CD1c-positive myeloid dendritic cell (primary cell): ENCODE measurements around the gene PRRC2A.
"Not testable (repeated sequence)": the region's sequence is repeated elsewhere in the genome, so short reads cannot be mapped to it uniquely, and the experiment has no call there.

Experiments
- DNase-seq: peaks from one replicate; pipeline ENCODE4 v3.0.0-alpha.2; 2016; ENCODE audit errors: extremely low spot score

Gene PRRC2A

DNA sequence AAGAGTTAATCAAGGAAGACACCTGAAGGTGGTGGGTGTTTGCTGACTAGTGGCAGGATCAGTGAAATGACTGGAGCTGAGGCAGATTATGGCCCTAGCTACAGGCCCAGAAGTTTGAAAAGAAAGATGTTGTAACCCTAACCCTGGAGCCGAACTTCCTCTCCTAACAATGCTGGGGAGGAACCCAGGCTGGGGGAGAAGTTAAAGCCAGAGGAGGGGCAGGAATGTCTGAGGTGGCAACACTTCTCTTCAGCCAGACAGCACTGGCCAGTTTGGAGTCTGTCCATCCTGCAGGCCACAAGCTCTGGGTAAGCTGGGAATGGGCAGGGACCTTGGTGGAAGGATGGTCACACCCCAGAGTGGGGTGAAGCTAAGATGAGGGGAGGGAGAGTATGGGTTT lies 34.5 kb upstream of the PRRC2A start, which contains the start of gene LST1:
TSS of gene LST1 (plus strand) at position 270 of the 400 bp plus-strand sequence. CDS start 1,023 bp downstream, outside the sequence.
- DNase-seq = peak; percentile 88

DNA sequence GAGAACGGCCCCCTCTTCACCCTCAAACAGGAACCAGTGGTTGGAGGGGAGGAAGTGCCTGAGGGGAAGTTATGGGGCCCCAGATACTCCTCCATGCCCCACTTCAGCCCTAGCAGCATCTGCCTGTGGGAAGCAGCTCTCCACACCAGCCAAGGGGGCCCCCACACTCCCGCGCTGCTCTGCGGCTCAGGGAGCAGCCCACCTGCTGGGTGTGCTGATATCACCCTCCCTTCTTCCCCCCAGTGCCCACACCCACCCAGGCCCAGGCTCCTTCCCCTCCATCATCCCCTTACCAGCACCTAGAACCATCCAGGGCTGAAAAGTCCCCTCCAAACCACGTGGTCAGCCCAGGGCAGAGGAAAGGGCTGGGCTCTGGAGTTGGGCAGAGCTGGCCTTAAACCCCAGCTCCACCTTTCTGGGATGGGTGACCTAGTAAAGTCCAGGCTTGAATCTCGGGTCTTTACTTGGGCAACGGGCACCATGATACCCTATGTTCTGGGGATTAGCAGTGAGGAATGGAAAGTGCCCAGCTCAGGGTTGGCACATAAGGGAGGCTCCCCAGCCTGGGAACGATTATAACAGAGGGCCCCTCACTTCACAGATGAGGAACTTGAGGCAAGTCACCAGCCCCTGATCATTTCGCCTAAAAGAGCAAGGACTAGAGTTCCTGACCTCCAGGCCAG lies 33.8 kb upstream of the PRRC2A start:
- DNase-seq = peak; percentile 81

DNA sequence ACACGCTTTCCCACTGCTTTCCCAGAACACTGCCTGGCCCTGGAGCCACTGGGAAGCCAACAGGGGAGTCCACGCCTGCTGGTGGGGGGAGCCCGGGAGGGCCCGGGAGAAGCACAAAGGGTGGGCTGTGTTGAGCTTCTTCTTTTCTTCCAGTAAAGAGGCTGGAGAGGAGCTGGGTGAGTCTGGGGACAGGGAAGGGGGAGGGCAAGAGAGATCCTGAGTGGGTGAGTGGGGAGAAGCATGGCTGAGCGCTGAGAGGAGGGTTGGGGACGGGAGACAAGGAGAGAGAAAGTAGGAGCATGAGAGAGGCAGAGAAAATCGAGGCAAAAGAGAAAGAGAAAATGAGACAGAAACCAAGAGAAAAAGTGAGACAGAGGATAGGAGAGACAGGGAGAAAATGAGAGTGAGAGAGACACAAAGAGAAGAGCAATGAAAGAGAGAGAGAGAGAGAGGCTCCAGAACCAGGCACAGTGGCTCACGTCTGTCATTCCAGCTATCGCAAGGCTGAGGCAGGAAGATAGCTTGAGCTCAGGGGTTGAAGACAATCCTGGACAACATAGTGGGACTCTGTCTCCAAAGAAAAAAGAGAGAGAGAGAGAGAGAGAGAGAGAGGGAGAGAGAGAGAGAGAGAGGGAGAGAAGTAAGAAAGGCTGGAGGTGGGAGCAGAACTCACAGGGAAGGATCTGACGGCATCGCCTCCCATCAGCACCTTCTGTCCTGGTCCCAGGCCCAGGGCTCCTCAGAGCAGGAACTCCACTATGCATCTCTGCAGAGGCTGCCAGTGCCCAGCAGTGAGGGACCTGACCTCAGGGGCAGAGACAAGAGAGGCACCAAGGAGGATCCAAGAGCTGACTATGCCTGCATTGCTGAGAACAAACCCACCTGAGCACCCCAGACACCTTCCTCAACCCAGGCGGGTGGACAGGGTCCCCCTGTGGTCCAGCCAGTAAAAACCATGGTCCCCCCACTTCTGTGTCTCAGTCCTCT lies 32.4 kb upstream of the PRRC2A start:
- peak; percentile 24 for DNase-seq

DNA sequence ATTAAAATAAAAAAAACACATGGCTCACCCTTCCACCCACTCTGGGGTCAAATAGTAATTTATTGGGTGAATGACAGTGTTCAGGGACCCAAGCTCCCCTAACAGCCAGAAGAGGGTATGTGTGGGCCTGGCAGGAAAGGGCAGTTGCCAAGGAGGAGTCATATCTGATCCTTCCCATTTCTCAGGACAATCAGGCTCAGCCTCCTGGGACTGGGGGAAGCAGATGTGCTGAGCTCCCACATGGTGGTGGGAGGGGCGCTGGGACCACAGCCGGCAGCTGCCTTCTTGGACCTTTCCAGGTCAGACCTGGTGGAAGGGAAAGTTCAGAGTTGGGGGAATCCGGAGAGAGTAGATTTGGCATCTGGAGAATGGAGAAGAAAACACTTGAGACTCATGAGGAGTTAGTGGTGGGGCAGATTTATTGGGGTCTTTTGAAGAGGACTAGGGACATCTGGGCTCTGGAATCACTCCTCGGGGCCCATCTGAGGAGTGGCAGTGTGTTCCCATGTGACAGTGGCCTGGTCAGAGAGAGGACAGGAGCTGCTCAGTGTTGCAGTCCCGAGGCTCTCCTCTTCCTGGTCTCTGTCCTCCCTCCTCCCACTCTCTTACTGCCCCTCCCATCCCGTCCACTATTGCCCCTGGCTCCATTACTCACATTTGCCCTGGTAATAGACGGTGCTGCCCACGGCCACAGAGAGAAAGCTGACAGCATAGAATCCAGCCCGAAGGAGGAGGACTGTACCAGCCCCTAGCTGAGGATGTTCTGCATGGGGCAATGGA lies 31.5 kb upstream of the PRRC2A start:
- peak; percentile 62 for DNase-seq

DNA sequence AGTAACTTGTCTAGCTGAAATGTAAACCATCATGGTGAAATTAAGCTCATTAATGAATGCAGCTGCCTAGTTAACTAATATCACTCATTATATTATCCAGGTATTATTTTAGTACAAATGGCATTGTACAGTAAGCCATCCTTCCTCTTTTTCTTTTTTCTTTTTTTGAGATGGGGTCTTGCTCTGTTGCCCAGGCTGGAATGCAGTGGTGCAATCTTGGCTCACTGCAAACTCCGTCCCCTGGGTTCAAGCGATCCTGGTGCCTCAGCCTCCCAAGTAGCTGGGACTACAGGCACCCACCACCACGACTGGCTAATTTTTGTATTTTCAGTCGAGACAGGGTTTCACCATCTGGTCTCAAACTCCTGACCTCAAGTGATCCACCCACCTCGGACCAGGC lies 29.8 kb upstream of the PRRC2A start:
- DNase-seq = not testable (repeated sequence)

DNA sequence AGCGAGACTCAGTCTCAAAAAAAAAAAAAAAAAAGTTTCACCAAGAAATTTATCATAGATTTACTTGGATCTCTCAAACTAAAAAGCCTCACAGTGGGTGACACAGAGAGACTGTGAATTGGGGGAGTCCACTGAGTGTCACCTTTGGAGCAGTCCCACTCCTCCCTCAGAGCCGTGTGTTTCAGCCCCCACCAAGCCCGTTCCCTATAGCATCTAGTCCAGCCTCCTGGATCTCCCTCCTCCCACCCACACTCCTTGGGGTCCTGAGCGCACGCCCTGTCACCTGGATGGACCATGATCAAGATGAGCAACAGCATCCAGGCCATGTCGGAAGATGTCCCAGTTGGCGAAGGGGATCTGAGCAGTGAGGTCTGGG lies 28.1 kb upstream of the PRRC2A start:
- no peak for DNase-seq

DNA sequence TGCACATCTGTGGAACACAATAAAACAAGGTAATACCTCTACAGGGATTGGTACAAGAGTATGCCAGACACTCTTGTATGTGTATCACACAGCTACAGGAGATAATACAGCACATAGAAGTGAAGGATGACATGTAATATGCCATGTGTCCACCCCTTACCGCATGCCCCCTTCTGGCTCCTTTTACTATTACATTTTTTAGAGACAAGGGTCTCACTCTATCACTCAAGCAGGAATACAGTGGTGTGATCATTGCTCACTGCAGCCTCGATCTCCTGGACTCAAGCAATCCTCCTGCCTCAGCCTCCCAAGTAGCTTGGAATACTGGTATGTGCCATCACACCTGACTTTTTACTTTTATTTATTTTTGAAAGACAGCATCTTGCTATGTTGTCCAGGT lies 23.5 kb upstream of the PRRC2A start:
- DNase-seq = peak; percentile 68

DNA sequence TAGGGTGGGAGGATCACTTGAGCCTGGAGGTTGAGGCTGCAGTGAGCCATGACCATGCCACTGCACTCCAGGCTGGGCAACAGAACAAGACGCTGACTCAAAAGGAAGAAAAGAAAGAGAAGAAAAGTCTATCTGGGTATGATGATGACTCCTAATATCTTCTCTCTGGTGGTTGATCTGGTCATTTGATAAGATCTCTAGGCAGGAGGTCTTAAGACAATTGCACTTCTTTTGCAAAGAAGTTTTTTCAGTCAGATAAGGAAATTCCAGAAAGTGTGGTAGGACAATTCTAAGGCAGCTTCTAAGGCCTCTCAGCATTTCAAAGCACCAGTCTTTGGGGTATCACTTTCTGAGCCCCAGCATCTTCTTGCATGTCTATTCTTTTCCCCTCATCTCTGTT lies 13.2 kb upstream of the PRRC2A start:
- DNase-seq = no peak

DNA sequence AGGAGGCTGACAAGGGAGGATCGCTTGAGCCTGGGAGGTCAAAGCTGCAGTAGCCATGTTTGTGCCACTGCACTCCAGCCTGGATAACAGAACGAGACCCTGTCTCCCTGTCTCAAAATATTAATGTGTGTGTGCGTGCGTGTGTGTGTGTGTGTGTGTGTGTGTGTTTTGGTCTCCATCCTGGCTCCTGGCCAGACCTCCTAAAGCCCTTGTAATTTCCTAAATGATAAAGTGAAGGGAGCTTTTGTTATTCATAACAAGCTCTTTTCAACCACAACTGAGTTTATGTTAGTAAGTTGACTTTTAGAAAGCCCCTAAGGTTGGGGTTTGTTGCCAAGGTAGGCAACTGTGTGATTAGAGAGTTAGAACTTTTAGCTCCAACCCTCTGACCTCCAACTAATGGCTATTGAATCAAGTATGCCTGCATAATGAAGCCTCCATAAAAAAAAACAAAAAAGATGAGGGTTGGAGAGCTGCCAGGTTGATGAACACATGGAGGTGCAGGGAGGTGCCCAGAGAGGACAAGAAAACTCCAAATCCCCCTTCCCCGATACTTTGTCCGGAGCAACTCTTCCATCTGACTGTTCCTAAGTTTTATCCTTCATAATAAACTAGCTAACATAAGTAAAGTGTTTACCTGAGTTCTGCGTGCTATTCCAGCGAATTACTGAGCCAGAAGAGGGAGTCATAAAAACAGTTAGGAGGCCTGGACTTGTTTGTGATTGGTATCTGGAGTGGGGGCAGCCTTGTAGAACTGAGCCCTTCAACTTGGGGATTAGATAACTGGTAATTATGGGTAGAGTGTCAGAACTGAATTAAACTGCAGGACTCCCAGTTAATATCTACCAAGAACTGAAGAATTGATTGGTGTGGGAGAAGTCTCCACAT lies 10.8 kb upstream of the PRRC2A start:
- no peak for DNase-seq

DNA sequence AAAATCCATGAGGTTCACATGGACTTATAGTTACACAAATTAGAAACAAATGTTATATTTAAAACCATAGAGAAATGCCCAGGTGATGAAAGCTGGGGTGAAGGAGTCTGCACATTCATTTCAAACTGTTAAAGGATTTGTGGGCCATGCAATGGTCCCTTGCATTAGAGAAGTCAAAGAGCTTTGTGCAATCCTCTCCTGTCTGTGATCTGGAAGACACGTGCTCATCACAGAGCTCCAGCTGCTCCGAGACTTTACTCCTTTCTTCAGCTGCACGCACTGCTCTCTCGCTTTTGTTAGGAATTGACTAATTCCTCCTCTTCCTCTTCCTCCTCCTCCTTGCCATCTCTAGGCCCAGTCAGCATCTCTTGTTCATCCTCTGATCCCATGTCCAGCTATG lies 9.5 kb upstream of the PRRC2A start:
- no peak for DNase-seq

DNA sequence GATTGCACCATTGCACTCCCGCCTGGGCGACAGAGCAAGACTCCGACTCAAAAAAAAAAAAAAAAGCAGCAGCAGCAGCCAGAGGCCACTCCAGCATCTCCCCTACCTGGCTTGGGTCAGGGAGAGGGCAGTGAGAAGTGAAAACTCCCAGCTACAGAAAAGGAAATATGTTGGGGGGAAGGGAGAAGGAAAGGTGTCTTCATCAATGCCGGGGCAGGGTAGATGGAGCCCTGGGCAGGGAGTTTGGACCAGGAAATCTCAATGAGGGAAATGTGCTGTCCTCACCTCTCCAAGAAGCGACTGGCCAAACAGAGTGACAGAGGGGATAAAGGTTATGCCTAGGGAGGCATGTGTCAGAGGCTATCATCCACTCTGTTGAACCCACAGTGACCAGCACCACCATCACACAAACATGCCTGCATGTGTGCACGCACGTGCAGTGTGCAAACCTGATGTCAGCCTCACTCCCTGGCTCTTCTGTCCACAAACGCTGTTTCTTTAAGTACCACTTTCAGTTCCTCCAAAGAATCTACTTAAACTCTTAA lies 6.4 kb upstream of the PRRC2A start:
- DNase-seq = peak; percentile 76

DNA sequence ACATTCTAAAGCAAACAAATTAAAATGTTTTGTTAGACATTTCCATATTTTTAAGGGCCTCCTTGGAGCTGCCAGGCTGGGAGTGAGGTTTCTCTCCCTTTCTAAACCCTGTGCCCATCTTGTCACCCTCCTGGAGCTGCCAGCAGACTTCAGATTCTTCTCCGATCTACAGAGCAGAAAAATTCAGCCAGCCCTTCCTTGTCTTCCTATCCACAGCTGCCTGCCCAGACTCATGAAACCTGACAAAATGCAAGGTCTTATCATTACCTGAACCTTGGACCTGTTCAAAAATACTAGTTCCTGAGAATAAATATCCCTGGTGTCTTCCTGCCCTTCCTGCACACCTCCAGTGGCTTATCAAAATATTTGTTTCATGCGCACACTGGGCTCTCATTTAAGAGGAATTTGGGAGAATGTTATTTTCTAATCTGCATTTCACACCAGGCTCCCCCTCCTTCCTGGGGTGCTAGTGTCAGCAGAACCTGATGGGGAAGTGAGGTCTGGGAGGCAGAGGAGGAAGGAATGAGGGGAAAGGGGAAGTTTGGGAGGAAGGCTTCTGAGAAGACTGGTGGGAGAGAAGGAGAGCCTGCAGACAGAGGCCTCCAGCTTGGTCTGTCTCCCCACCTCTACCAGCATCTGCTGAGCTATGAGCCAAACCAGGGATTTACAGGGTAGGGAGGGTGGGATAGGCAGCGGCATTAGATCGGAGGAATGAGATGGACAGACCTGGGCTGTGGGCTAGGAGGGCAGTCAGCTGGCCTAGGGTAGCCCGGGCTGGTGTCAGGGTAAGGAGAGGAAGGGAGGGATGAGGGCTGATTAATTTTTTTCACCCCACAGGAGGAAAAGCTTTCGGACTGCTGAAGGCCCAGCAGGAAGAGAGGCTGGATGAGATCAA lies 5.6 kb upstream of the PRRC2A start, which contains the start of gene AIF1:
TSS of gene AIF1 (plus strand) at position 551 of the 895 bp plus-strand sequence. CDS start at position 647, 96 bp downstream.
- peak; percentile 78 for DNase-seq

DNA sequence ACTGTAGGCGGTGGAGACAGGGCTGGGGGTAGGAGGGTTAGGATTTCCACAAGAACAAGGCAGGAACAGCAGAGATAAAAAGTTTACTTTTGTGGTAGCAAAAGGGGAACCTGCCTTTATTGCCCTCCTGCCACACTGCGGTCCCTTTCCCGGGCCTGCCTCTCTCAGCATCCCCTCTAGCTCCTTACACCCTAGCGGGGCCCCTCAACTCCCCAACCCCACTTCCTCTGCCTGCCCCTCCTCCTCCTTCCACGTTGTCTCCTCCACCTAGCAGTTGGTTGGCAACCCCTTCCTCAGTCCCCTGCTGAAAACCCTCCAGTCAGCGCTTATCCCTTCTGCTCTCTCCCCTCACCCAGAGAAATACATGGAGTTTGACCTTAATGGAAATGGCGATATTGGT lies 4.8 kb upstream of the PRRC2A start:
- peak; percentile 34 for DNase-seq

DNA sequence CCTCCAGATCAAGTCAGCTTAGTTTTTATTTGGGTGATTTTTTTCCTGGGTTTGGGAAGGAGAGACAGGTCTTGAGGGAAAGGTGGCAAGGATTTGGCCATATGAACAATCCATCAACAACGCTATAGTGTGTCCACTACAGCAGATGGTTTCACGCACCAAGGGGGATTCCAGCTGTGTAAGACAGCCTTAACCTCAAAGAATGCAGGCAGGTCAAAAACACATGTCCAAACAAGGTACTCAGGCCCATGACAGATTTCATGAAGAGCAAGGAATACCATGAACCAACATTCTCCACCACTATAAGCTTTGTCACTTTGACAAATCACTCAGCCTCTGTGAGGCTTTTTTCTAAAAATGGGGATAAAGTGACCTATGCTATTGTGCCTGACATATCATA lies 3.5 kb upstream of the PRRC2A start:
- no peak for DNase-seq

DNA sequence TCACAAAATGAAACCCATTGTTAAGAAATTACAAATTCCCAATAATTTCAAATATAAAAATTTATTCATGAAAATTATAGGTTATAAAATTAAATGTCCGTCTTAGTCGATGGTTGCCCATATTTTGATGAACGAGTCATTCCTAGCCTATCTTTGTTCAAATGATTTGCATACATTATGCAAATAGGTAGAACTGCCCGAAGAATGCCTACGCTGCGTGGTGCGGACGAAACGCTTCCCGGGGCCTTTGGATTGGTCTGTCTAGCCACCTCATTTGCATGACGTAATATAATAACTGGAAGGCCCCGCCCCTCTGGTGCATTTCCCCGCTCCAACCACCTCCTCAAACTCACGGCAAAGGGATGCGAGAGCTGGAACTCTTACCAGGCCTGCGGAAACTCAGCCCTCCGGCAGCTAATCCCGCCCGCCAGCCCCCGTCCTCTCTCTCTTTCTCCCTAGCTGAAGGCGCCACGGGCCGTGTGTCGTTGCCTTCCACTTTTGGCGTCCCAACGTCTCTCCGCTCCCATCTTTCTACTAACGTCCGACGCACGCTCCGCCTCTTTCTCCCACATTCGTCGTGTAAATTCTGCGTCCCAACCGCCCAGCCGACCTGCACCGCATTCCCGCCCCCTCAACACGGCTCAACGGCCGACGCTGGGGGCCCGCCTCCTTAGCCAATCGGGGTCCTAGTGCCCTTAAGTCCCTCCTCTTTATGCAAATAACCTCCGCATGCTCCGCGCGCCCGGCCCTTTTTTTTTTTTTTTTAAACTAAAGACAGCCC lies 520 bp upstream of the PRRC2A start:
- peak; percentile 99 for DNase-seq

DNA sequence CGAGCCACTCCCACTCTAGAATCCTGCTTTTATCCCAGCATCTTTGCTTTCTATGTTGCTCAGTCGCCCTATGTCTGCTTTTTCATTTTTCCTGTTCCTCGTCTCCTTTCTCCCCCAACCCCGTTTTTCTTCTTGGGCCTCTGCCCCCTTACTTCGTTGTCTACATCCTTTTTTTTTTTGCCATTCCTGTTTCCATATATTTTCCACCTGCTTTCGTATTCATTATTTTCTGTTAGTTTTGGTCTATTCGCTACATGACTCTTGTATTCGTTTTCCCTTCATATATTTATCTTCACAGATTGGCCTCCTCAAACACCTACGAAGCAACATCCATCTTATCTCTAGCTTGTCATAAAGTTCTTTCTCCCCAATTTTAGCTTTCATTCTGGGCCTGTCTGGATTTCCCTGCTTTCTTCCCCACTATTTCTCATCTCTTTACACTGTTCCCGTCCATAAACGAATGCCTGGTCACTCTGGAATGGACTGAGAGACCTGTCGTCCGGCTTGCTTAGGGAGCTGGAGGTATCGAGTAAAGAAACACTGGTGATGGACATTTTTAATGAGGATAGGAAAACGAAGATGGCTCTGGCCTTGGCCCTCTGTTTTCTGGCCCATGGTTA lies 915 bp downstream of the PRRC2A start:
- DNase-seq = no peak

DNA sequence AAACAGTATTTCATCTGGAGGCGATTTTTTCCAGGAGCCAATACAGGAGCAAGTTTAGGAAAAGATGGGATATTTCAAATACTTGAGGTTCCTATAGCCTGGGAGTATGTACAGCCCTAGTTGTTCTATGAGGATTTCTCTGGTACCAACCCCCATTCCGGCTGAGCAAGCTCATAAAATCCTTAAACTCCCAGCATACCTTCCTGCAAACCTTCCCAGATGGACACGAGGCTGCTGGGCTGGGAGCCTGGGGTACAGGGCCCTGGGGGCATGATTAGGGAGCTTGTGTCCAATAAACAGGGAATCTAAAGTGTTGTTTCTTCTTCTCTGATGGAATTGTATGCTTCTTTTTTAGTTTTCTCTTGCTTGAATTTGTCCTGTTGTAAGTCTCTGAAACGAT lies 1.5 kb downstream of the PRRC2A start:
- no peak for DNase-seq

DNA sequence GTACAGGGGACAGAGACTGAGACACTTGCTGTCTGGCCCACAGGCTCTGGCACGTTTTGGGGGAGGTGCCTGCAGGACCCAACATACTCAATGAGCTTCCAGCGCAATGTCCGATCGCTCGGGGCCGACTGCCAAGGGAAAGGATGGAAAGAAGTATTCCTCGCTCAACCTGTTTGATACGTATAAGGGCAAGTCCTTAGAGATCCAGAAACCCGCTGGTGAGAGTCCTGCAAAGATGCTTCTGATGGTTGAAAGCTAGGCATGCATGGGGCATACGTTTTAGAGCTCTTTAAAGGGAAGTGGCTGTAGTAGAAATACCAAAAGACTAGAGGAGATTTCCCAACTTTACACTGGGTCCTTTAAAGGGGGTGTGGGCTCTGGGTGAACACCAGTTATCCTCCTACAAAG lies 2.2 kb downstream of the PRRC2A start:
- DNase-seq = peak; percentile 53
